Natural killer cell (primary cell): ENCODE measurements around the gene ZNF407. TPM values are rescaled to one million over a fixed set of nuclear protein-coding genes. Genes with fewer than 3 reads are reported as not detected.

Source experiments
- ATAC-seq, 3 donors: fragments of 150-1000 bp in 2 of 3; fragments of 200-7000 bp in 1 of 3; cut with Tn5 transposase; 1 replicate in 1 of 3; 2 replicates in 2 of 3; pipeline ENCODE4 v1.10.0; 2021; ENCODE audit warnings: mild to moderate bottlenecking in 2 of 3, moderate library complexity in 2 of 3
- DNase-seq, 2 donors: peaks; one replicate each; pipeline versions ENCODE4 v3.0.0 to v3.0.0-alpha.2; 2013 to 2021; ENCODE audit warnings: mixed read lengths in 1 of 2
- H3K27ac ChIP-seq: one replicate; pipeline ENCODE4 v1.5.1; 2013; ENCODE audit warnings: mild to moderate bottlenecking, low read length
- H3K27me3 ChIP-seq: one replicate; pipeline ENCODE4 v1.6.1; 2013; ENCODE audit warnings: low read length; ENCODE audit not compliant: control insufficient read depth, insufficient read depth
- H3K36me3 ChIP-seq: one replicate; pipeline ENCODE4 v1.6.1; 2013; ENCODE audit warnings: low read length; ENCODE audit not compliant: control insufficient read depth, insufficient read depth
- H3K4me1 ChIP-seq: one replicate; pipeline ENCODE4 v1.6.1; 2013; ENCODE audit warnings: low read length; ENCODE audit not compliant: control insufficient read depth, insufficient read depth
- H3K4me3 ChIP-seq: one replicate; pipeline ENCODE4 v1.5.1; 2013; ENCODE audit warnings: low read length
- H3K9me3 ChIP-seq: one replicate; pipeline ENCODE4 v1.6.1; 2013; ENCODE audit warnings: low read length; ENCODE audit not compliant: control insufficient read depth, insufficient read depth
- H3K27ac Mint-ChIP-seq, 2 donors: one replicate each; pipeline ENCODE4 v1.8.0; 2022; ENCODE audit warnings: mild to moderate bottlenecking in 2 of 2, mixed read lengths in 2 of 2, moderate library complexity in 1 of 2
- H3K27me3 Mint-ChIP-seq, 2 donors: one replicate each; pipeline ENCODE4 v1.8.0; 2022; ENCODE audit warnings: low read depth in 2 of 2, mixed read lengths in 2 of 2
- H3K36me3 Mint-ChIP-seq: one replicate; pipeline ENCODE4 v1.8.0; 2022; ENCODE audit warnings: mixed read lengths
- H3K4me1 Mint-ChIP-seq, 2 donors: one replicate each; pipeline ENCODE4 v1.8.0; 2022; ENCODE audit warnings: mixed read lengths in 2 of 2
- H3K4me3 Mint-ChIP-seq: one replicate; pipeline ENCODE4 v1.8.0; 2022; ENCODE audit warnings: mild to moderate bottlenecking, moderate library complexity, mixed read lengths
- H3K9me3 Mint-ChIP-seq, 2 donors: one replicate each; pipeline ENCODE4 v1.8.0; 2022; ENCODE audit warnings: mixed read lengths in 2 of 2
- WGBS: methylation state at CpG from one replicate; pipeline ENCODE4 v1.1.7; 2013; ENCODE audit warnings: missing lambda C conversion rate; ENCODE audit not compliant: insufficient coverage; 5-methylcytosine and 5-hydroxymethylcytosine counted together
- intact Hi-C: fragments of 100-400 bp; cut with micrococcal nuclease; formaldehyde crosslinking; loops from one replicate; pipeline ENCODE4 v1.14.2; 2022
- total RNA-seq, 4 donors: library from RNA; stranded (reverse); fragments of 120-200 nt in 1 of 4; gene quantifications; one replicate each; pipeline versions ENCODE4 v1.2.3 to v1.2.4, GENCODE V29; 2013 to 2022
- TF ChIP-seq, protein P1 (sequence below): fragments of 200-600 bp; IDR thresholded peaks from one replicate; pipeline ENCODE4 v1.8.0; 2022; ENCODE audit warnings: antibody characterized with exemption

Gene ZNF407
- total RNA-seq, 3 donors from 2014 or later (not counting 1 experiment from before 2014, with no cell fraction given), result 28.4 to 36.7 (median 36.3) TPM

DNA sequence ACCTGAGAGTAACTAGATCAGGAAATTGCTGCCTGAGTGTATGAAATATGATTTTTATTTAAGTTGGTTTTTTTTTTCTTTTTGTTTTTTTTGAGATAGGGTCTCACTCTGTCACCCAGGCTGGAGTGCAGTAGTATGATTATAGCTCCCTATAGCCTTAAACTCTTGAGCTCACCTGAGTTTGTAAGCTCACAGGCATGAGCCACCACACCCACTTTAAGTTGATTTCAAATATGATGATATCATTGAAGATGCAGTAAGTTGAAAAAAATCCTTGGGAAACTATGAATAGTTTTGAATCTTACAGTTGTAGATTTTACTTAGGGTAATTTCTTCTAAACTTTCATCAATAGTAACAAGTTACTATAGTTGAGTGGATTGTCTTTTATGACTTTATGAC lies 234.7 kb downstream of the ZNF407 start:
- H3K4me1 ChIP-seq, result peaks cover 3% of the 10 kb centered on the region
- DNase-seq (no peak), ATAC-seq (no peak)
- H3K27me3 ChIP-seq, result no peaks in the 10 kb centered on the region
- H3K4me3 ChIP-seq, result no peak overlapping the region
- intact Hi-C loops, result no loop called here
- no peak overlapping the region for H3K4me3 Mint-ChIP-seq
- H3K27ac ChIP-seq, result no peak overlapping the region
- no peaks in the 10 kb centered on the region for H3K36me3 ChIP-seq
- H3K4me1 Mint-ChIP-seq, result peaks cover 33 to 38% of the 10 kb centered on the region in 2 donors
- H3K36me3 Mint-ChIP-seq, result no peaks in the 10 kb centered on the region
- no peaks in the 10 kb centered on the region for H3K9me3 ChIP-seq
- no peaks in the 10 kb centered on the region for H3K27me3 Mint-ChIP-seq
- H3K9me3 Mint-ChIP-seq, result no peaks in the 10 kb centered on the region
- TF ChIP-seq, protein P1, sequence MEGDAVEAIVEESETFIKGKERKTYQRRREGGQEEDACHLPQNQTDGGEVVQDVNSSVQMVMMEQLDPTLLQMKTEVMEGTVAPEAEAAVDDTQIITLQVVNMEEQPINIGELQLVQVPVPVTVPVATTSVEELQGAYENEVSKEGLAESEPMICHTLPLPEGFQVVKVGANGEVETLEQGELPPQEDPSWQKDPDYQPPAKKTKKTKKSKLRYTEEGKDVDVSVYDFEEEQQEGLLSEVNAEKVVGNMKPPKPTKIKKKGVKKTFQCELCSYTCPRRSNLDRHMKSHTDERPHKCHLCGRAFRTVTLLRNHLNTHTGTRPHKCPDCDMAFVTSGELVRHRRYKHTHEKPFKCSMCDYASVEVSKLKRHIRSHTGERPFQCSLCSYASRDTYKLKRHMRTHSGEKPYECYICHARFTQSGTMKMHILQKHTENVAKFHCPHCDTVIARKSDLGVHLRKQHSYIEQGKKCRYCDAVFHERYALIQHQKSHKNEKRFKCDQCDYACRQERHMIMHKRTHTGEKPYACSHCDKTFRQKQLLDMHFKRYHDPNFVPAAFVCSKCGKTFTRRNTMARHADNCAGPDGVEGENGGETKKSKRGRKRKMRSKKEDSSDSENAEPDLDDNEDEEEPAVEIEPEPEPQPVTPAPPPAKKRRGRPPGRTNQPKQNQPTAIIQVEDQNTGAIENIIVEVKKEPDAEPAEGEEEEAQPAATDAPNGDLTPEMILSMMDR, result no peak
- no peak overlapping the region for H3K27ac Mint-ChIP-seq

DNA sequence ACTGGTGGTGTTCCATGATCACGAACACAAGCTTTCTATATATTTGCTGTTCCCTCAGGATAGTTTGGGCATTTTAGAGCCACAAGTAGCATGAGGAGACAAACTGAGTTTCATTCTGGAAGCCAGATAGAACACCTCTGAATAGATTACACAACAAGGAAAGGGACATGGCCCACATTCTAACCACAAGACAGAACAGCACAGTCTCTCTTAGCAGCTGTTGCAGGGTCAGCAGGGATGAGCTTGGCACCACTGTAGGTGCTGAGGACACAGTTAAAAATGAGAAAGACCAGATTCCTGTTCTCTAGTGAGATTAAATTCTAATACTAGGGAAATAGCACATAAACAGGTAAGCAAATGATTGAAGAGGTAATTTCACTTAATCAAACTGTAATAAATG lies 235.3 kb downstream of the ZNF407 start:
- peak overlapping the region in 1 of 2 donors; percentile 10 for H3K27ac Mint-ChIP-seq
- no peaks in the 10 kb centered on the region for H3K36me3 Mint-ChIP-seq
- Histone ChIP-seq H3K9me3 (no peaks in the 10 kb centered on the region), H3K36me3 (no peaks in the 10 kb centered on the region), H3K27ac (no peak overlapping the region), H3K27me3 (no peaks in the 10 kb centered on the region), H3K4me3 (no peak overlapping the region), H3K4me1 (peaks cover 3% of the 10 kb centered on the region)
- H3K9me3 Mint-ChIP-seq, result no peaks in the 10 kb centered on the region
- DNase-seq (no peak), ATAC-seq (no peak)
- no peaks in the 10 kb centered on the region for H3K27me3 Mint-ChIP-seq
- peaks cover 36 to 42% of the 10 kb centered on the region in 2 donors for H3K4me1 Mint-ChIP-seq
- WGBS, result 100% methylated on average over 1 of the region's 1 CpG
- intact Hi-C loops, result no loop called here
- TF ChIP-seq, protein P1, result no peak
- no peak overlapping the region for H3K4me3 Mint-ChIP-seq

DNA sequence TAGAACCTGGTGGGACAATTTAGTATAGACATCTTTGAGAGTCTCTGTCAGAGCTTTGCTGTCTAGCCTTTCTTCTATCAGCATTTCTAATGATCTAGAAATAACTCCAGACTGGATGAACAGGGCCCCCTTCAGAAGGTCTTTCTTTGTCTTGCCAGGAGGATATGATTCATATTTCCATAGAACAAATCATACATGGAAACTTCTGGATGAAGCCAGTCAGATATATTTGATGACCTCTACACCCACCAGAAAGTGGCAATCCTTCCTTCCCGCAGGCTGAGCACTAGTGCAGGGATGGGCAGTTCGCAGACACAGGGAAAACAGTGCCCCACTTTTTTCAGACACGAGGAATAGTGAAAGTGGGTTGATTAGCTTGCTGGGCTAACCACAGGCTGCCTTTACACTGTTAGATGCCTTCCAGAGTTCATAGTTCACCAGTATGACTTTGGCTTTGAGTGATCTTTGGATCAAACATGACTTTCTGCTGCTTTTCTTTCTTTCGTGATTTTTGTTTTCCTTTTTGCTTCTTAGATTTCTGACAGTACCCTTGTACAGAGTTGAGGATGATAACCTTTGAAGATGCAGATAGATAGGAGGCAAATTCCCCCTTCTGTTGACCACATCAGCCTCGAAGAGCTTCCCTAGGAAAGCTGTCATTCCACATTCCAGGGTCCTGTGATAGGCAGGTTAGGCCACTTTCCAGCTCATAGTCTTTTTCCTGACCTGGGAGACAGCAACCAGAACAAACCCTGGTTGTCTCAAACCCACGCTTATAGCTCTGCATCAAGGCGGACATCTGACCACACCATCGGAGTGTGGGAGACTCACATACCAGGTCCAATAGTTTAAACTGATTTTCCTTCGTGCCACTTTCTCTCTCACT lies 237.0 kb downstream of the ZNF407 start:
- ATAC-seq, result no peak
- intact Hi-C loops, result no loop called here

More for the DNA sequence above, 237.0 kb downstream of the ZNF407 start:
- no peak for DNase-seq
- H3K27ac ChIP-seq, result no peak overlapping the region
- no peaks in the 10 kb centered on the region for H3K27me3 Mint-ChIP-seq
- TF ChIP-seq, protein P1, result no peak
- WGBS, result 91% methylated on average over 9 of the region's 9 CpGs
- H3K27me3 ChIP-seq, result no peaks in the 10 kb centered on the region
- H3K9me3 ChIP-seq, result no peaks in the 10 kb centered on the region
- no peaks in the 10 kb centered on the region for H3K36me3 ChIP-seq
- no peaks in the 10 kb centered on the region for H3K9me3 Mint-ChIP-seq
- peak overlapping the region; percentile 2 for H3K27ac Mint-ChIP-seq
- H3K4me3 ChIP-seq, result no peak overlapping the region
- peaks cover 3% of the 10 kb centered on the region for H3K4me1 ChIP-seq
- no peak overlapping the region for H3K4me3 Mint-ChIP-seq
- peaks cover 42 to 48% of the 10 kb centered on the region in 2 donors for H3K4me1 Mint-ChIP-seq
- H3K36me3 Mint-ChIP-seq, result no peaks in the 10 kb centered on the region
